Activated T-cell treated with anti-CD3 and anti-CD28 coated beads, Interleukin-2, amount 50 U/mL, for 1 hour (primary cell): ENCODE data around the gene COPZ1.

Experiments used
- DNase-seq: peaks from one replicate; pipeline ENCODE4 v3.0.0-alpha.2; 2020

Gene COPZ1

GRCh38 chr12:54359762-54360351, 34.9 kb downstream of the COPZ1 start:
- no peak for DNase-seq

- DNase-seq: peak; percentile 56
These were observed 36.0 kb downstream of the COPZ1 start for GRCh38 chr12:54360717-54361456.

- DNase-seq: no peak
These were observed 38.1 kb downstream of the COPZ1 start for GRCh38 chr12:54363047-54363446.

GRCh38 chr12:54363618-54364017, 38.7 kb downstream of the COPZ1 start:
- no peak for DNase-seq

DNA sequence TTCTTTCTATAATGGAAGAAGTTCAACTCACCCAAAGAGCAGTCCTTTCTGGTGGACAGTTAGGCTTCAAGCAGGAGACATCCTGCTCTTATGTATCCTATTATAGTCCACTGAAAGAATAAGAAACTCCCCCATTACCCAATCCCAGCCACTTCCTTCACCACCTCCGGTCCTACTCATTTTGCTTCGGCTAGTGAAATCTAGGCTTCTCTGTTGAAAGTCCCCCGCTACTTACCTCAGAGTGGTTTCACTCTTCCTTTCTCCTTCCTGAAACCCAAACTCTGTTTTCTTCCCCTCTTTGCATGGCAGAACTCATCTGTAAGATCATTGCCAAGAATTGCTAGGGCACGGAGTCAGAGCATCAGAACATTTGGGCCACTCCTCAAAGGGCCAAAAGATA, 39.5 kb downstream of the COPZ1 start, which contains the start of gene GPR84:
TSS of gene GPR84 (minus strand) at position 74 of the 400 bp plus-strand sequence. CDS start 635 bp downstream, outside the sequence.
- no peak for DNase-seq

DNA sequence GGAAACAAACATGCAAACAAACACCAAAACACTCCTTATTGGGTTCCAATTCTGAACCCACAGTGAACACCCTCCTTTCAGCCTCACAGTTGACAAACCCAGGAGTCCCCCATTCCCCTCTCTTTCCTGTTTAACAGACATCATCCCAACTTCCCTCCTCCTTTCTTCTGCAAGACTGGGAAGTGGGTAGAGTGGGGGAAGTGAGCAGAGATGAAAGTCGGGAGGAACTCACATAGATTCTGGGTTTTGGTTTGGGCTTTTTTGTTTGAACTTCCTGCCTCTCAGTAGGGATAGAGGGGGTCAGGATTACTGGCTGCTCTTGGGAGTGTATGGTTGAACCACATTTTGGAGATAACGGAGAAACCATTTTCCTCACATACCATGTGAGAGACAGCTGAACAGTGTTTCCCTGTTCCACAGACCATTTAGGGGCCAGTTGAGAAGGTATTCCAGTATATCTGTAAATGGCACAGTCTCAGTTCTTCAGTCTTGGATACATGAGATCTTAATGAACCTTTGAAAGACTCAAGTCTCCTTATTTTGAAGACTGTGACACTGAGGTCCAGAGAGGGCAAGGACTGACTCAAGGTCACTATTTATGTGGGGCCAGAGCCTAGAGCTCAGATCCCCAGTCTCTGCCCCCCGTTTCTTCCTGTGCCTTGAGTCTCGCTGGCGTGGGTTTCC, 43.2 kb downstream of the COPZ1 start:
- no peak for DNase-seq

DNA sequence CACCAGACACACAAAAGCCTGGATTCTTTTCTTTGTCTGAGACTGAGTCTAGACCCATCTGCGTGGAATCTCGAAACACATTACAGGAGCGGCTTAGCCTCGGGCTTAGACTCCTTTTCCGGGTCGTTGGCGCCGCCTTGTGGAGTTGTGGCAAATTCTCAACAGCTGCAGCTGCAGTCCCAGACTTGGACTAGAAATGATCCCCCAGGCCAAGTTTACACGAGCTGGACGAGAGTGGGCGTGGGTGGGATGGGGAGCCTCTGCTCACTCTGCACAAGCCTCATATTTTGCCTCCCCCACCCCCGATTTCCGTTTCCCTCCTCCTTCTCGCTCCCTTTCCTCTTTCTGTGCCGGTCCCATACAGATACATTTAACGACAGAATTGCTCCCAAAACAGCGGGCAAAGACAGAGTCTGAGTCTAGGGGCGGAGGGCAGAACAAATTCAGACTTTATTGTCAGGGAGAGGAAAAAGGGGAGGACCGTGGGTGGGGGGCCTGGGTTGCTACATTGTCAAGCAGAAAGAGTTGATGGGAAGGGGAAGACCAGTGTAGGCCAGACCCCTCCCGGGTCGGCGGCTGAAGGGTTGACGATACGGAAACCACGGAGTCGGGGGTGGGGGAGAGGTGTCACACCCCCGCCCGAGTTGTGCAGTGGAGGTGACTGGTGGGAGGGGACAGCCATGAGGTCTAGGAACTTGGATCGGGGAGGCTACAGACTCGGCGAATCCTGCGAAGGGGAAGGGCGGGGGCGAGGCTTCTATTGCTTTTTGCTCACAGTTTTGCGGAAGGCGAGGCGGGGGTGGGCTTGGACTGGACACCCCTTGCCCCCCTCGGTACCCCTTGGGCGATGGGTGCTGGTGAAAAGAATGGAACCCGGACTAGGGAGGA, 44.0 kb downstream of the COPZ1 start:
- peak; percentile 93 for DNase-seq

- DNase-seq: no peak
These were observed 44.7 kb downstream of the COPZ1 start for GRCh38 chr12:54369597-54370131.

GRCh38 chr12:54370171-54370730, 45.3 kb downstream of the COPZ1 start:
- peak; percentile 56 for DNase-seq

DNA sequence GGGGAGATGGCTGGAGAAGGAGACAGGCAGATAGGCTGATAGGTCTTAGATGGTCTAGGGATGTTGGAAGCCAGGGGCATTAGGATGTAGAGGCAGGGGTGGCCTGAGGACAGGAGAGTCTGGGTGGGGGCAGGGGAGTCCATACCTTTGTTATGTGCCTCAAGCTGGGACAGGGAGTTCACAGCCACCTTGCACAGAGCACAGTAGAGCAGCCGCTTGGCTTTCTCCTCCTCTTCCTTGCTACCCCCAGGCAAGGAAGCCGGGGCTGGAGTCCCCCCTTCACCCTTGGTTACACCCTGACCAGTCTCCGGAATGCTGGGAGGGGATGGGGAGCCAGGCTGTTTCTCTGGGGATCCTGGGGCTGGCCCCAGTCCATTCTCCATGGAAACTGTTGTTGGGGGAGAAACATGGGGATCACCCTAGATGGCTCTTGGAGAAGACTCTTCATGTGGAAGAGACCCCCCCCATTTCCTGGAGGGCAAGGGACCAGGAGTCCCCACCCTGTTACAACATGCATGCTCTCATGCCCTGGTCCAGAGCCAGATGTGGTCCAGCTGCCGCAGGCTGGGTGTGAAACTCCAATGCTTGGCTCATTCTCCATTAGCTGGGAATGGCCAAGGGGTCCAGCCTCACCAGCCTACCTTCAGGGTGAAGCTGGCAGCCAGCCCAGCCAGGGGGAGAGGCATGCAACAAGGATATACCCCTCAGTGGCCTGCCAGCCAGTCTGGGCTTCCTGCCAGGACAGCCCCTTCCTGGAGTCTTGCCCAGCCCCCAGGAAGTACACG, 46.6 kb downstream of the COPZ1 start:
- no peak for DNase-seq

DNA sequence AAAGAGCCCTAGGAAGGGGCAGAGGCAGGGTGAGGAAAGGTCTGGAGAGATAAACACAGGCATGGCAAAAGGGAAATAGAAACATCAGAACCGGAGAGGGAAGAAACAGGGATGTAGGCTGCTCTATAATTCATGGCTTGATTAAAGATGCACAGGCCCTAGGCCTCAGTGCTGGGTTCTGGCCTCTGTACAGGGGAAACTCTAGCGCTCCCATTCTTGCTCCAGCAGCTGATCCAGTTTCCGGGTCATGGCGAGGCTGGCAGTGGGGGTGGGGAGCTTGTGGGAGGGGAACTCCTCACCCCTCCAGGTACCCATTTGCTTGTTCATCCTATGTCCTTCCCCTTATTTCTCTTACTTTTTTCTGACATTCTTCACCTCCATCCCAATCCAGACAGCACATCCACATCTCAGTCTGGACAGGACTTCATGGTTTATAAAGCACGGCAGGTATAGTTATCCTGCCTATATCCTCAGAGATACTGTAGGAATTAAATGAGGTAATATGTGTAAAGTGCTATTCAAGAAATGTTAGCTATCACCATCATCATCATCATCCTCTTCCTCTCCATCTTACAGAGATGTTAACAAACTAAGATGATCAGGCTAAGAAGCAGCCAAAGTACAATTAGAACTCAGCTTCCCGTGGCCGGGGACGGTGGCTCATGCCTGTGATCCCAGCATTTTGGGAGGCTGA, 47.3 kb downstream of the COPZ1 start:
- no peak for DNase-seq

- no peak for DNase-seq
These were observed 49.0 kb downstream of the COPZ1 start for GRCh38 chr12:54373649-54374561.

DNA sequence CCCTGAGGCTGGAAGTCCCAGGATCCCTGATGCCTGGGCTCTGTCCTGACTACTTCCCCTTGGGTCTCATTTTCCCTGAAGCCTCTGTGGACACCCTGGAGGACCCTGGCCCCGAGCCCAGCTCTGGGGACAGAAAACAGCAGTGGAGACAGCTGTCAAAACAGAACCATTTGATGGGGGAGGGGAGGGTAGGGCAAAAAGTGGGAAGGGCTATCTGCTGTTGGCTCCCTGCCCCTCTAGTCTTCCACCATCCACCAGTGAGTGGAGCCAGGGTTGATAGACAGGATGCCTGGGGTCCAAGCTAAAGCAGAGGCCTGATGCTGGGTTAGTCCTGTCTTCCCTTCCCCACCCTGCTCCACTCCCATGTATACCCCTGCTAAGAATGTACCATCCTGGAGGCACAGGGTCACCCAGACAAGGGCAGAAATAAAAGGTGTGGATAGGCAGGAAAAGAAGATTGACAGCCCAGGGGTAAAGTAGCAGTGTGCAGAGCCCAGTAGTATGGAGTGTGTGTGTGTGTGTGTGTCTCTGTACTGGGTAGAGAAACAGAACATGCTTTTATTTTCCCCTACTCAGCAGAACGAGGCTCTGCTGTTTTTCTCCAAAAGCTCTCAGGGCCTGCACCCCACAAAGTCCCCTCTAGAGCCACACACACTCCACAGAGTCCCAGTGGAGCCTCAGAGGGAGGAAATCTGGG, 49.8 kb downstream of the COPZ1 start:
- no peak for DNase-seq

DNA sequence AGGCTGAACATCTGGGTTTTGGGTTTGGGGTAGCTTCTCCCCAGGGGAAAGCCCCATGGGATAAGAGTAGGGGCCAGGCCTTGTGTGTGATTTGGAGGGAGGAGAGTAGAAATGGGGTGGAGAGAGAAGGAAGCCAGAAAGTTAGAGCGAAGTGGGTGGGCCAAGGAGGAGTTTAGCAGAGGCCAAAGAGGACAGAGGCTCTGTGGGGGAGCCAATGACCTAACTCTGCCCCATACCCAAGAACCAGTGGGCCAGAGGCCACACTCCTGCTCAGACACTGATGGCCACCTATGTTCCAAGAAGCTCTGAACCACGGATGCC, 50.3 kb downstream of the COPZ1 start:
- DNase-seq: no peak

DNA sequence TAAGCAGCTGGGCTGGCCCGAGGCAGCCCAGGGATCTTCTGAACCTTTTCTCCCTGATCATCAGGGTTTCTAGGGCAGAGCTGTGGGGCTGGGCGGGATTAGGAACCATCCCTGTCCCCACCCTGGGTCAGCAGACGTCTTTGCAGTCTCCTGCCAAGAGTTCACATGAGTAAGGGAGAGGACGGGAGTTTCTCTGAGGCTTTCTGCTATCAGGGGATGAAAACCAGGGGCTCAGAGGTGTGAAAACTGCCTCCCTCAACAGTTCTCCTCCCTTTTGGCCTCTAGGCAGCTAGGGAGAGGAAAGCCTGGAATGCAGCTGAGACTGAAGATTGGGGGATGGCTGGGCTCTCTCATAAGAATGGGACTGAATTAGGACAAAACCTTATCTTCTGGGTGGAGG, 51.7 kb downstream of the COPZ1 start:
- DNase-seq: no peak

GRCh38 chr12:54377007-54377406, 52.1 kb downstream of the COPZ1 start:
- DNase-seq: no peak

- no peak for DNase-seq
These were observed 53.0 kb downstream of the COPZ1 start for GRCh38 chr12:54377797-54378515.

GRCh38 chr12:54378796-54379397, 54.0 kb downstream of the COPZ1 start:
- peak; percentile 48 for DNase-seq
